Ascending aorta (tissue), 2 donors: ENCODE results near the gene CERS2. TPM values are rescaled to one million over a fixed set of nuclear protein-coding genes. Genes with fewer than 3 reads are reported as not detected.

Experiments
- DNase-seq, 2 donors: peaks; one replicate each; pipeline ENCODE4 v3.0.0-alpha.2; 2019; ENCODE audit warnings: low spot score in 2 of 2
- H3K27ac ChIP-seq, 2 donors: fragments of 200-600 bp; sonication (generic); one replicate each; pipeline ENCODE4 v1.5.1; 2016 to 2017; ENCODE audit warnings: mild to moderate bottlenecking in 1 of 2
- H3K27me3 ChIP-seq: fragments of 200-600 bp; sonication (generic); one replicate; pipeline ENCODE4 v1.5.1; 2017
- H3K36me3 ChIP-seq, 2 donors: fragments of 200-600 bp; sonication (generic); one replicate each; pipeline ENCODE4 v1.5.1; 2016
- H3K4me1 ChIP-seq, 2 donors: fragments of 200-600 bp; sonication (generic); one replicate each; pipeline ENCODE4 v1.5.1; 2016 to 2017; ENCODE audit warnings: mild to moderate bottlenecking in 1 of 2
- H3K4me3 ChIP-seq, 2 donors: fragments of 200-600 bp; sonication (generic); one replicate each; pipeline ENCODE4 v1.5.1; 2016 to 2017; ENCODE audit warnings: mild to moderate bottlenecking in 1 of 2
- H3K9me3 ChIP-seq, 2 donors: fragments of 200-600 bp; sonication (generic); one replicate each; pipeline ENCODE4 v1.5.1; 2016
- intact Hi-C: fragments of 100-400 bp; cut with DNase I; formaldehyde crosslinking; loops from one replicate; pipeline ENCODE4 v1.15.1; 2023
- total RNA-seq: library from RNA; depleted of rRNA; stranded (reverse); fragments of >200 nt; gene quantifications from one replicate; pipeline ENCODE4 v1.1.0, GENCODE V29; 2016
- TF ChIP-seq, protein P1 (sequence below), 3 experiments: fragments of 200-600 bp in 2 of 3; fragments of 450-650 bp in 1 of 3; sonication (generic) in 2 of 3; IDR thresholded peaks; one replicate each; pipeline ENCODE4 v1.5.1; 2016 to 2019; ENCODE audit warnings: antibody characterized with exemption in 3 of 3, mild to moderate bottlenecking in 1 of 3, moderate library complexity in 1 of 3

CERS2 gene
- total RNA-seq, 1 donor from 2014 or later = 114 TPM

DNA sequence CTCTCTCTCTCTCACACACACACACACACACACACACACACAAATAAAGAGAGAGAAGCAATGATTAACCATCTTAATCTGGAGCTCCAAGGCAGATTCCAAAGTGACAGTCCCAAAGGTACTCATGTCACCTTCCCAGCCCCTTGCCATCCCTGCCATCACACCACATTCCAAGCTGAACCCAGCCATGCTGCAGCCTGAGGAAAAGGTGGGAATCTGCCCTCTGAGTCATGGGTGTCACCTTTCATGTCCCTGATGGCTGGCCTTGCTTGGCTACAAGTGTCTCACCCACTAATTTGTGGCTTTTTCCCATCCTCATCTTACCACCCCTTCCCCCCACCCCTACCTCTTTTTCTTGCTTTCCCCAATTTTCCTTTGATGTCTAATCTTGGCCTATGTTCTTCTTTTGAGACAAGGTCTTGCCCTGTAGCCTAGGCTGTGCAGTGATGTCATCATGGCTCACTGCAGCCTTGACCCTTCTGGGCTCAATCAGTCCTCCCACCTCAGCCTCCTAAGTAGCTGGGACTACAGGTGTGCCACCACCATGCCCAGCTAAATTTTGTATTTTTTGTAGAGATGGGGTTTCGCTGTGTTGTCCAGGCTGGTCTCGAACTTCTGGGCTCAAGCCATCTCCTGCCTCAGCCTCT, 10.7 kb upstream of the CERS2 start:
- Histone ChIP-seq H3K27me3 (no peaks in the 10 kb centered on the region), H3K9me3 (no peaks in the 10 kb centered on the region), H3K4me3 (no peak overlapping the region), H3K36me3 (no peaks in the 10 kb centered on the region), H3K27ac (no peak overlapping the region), H3K4me1 (no peaks in the 10 kb centered on the region)
- TF ChIP-seq, protein P1, sequence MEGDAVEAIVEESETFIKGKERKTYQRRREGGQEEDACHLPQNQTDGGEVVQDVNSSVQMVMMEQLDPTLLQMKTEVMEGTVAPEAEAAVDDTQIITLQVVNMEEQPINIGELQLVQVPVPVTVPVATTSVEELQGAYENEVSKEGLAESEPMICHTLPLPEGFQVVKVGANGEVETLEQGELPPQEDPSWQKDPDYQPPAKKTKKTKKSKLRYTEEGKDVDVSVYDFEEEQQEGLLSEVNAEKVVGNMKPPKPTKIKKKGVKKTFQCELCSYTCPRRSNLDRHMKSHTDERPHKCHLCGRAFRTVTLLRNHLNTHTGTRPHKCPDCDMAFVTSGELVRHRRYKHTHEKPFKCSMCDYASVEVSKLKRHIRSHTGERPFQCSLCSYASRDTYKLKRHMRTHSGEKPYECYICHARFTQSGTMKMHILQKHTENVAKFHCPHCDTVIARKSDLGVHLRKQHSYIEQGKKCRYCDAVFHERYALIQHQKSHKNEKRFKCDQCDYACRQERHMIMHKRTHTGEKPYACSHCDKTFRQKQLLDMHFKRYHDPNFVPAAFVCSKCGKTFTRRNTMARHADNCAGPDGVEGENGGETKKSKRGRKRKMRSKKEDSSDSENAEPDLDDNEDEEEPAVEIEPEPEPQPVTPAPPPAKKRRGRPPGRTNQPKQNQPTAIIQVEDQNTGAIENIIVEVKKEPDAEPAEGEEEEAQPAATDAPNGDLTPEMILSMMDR (IDR thresholded peaks at IDR 0.05) = no peak
- intact Hi-C loops = no loop called here
- DNase-seq = no peak

DNA sequence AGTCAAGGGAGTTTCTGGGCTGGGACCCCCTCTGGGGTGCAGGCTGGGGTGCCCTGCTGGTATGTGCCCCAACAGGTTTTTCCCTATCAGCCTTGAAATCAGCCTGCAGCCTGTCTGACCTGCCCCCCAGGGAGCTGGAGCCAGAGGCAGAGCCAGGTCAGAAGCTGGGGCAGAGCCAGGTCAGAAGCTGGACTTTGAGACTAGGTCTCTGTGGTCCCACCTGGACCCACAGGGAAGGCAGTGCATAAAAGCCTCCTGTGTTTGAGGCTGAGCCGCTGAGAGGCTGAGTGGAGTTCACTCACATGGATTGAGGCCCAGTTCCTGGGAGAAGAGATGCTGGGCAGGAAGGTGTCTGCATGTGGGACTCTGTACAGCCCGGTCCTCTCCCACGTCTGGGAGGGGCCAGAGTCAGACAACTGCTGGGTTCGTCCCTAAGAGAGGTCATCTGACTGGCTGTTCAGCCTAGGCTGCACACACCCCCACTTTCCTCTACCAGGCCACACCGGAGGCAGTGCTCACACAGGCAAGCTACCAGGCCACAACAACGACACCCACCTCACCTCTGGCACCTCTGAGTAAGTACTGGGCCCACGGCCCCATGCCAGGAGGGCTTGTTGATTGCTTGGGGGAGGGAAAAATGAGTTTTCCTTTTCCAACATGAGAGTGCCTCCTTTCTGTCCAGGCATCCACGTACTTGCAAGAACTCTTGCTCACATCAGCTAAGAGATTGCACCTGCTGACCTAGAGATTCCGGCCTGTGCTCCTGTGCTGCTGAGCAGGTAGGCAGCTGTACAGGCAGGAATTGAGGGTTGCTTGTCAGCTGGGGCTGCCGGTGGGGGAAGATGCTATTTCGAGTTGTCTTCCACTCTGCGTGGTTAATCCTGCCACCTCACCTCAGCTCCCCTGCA, 7.4 kb upstream of the CERS2 start, which contains the start of gene ANXA9:
TSS of gene ANXA9 (plus strand) at position 488 of the 908 bp plus-strand sequence. CDS start 814 bp downstream, outside the sequence.
- Histone ChIP-seq H3K4me1 (peaks cover 9 to 25% of the 10 kb centered on the region in 2 donors), H3K27me3 (no peaks in the 10 kb centered on the region), H3K4me3 (no peak within 1 kb of the TSS), H3K27ac (no peak within 1 kb of the TSS), H3K9me3 (no peaks in the 10 kb centered on the region), H3K36me3 (no peaks in the 10 kb centered on the region)
- intact Hi-C loops = no loop called here
- TF ChIP-seq, protein P1 (IDR thresholded peaks at IDR 0.05) = no peak
- no peak for DNase-seq

DNA sequence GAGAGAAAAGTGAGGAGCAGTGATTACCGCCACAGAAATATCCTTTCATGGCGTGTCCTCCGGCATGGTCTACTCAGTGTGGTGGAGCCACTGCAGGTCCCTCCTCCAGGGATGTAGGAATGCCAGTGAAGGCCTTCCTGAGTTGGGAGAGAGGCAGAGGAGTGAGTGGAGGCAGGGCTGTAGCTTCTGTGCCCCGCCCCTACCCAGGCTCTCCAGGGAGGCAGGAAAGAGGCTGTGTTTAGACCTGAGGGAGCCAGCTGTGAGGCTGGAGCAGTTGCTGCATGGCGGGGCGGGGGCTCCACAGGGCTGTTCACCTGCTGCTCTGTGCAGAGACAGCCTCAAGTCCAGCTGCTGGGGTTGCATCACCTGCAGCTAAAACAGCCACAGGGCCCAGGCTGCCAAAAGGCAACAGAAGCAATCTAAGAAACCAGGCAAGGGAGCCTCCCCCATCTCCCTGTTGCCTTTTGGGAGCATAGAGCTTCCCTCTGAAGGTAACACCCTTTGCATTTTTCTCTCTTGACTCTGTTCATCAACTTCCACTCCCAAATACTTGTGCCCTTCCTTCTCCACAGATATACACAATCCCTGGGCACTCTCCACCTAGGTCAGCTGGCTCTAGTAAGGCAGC, 6.7 kb upstream of the CERS2 start:
- no peak overlapping the region for H3K4me3 ChIP-seq
- no peaks in the 10 kb centered on the region for H3K36me3 ChIP-seq
- TF ChIP-seq, protein P1 (IDR thresholded peaks at IDR 0.05) = no peak
- no peak overlapping the region for H3K27ac ChIP-seq
- intact Hi-C loops = no loop called here
- DNase-seq = no peak
- H3K4me1 ChIP-seq = peaks cover 11 to 33% of the 10 kb centered on the region in 2 donors
- H3K27me3 ChIP-seq = no peaks in the 10 kb centered on the region
- H3K9me3 ChIP-seq = no peaks in the 10 kb centered on the region

DNA sequence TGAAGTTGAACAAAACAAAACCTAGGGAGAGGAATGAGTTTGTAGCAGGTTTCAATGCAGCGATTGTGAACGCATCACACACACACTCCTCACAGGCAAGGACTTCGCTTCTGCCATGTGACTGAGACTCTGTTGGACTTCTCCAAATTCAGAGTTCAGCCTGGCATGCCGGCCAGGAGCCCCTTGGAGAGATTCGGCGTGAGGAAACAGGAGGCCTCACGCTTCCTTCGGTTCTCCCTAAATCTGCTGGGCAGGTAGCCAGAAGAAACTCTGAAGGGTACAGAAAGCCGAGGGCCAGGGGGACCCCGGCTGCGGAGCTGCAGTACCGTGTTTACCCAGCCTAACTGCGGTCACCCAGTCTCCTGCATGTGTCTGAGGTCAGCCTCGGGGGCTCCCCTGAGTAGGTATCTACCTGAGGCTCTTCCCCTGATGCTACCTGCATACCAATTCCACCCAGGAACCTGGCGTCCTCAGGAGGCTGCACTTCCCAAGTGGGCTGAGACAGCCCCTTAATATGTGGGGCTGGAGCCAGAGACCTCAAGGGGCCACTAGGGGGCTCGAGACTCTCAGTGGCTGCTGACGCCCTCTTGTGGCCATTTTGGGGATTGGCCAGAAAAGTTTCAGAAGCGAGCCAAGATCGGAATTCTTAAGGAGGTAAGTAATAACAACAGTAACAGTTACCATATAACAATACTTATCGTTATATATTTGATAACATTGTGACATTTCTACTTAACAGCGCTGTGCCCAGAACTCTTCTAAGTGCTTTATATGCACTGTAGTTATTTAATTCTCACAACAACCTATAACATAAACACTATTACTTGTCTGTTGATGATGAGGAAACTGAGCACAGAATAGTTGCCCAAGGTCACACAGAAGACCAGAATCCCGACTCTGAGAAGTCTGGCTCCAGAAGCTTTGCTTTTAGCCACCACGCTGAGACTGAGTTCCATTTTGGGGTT, 4.7 kb upstream of the CERS2 start:
- intact Hi-C loops = loop anchor here (2.0 to 10.0 kb wide), 3 partner anchors 17 to 425 kb away; partner anchors contain the start of gene GOLPH3L

More for the DNA sequence above, 4.7 kb upstream of the CERS2 start:
- Histone ChIP-seq H3K27ac (peak overlapping the region; percentile 95 to 99), H3K27me3 (no peaks in the 10 kb centered on the region), H3K4me3 (peak overlapping the region in 1 of 2 donors; percentile 50), H3K9me3 (no peaks in the 10 kb centered on the region), H3K36me3 (no peaks in the 10 kb centered on the region), H3K4me1 (peaks cover 11 to 34% of the 10 kb centered on the region in 2 donors)
- DNase-seq = peak; percentile 42 to 96
- TF ChIP-seq, protein P1 (IDR thresholded peaks at IDR 0.05) = peak; percentile 99
